Smooth muscle cell (in vitro differentiated cells): ENCODE measurements around the gene SLC16A10. TPM values are rescaled to one million over a fixed set of nuclear protein-coding genes. Genes with fewer than 3 reads are reported as not detected.
"Not testable (repeated sequence)": the region's sequence is repeated elsewhere in the genome, so short reads cannot be mapped to it uniquely, and the experiment has no call there.

ENCODE experiments used
- DNase-seq: peaks from one replicate; lab custom pipeline; 2025; ENCODE audit not compliant: unreplicated experiment; lab: John Stamatoyannopoulos, UW
- H2AFZ ChIP-seq: fragments of 200-600 bp; sonication (generic); 2 replicates; pipeline ENCODE4 v1.6.0; 2016; ENCODE audit warnings: antibody characterized with exemption, low read depth, mild to moderate bottlenecking
- H3F3A ChIP-seq: fragments of 200-600 bp; sonication (generic); 2 replicates; pipeline ENCODE4 v1.6.0; 2017; ENCODE audit warnings: antibody characterized with exemption, low read depth
- H3K27ac ChIP-seq: fragments of 200-600 bp; sonication (generic); 2 replicates; pipeline ENCODE4 v1.5.1; 2016; ENCODE audit warnings: low read depth, mild to moderate bottlenecking
- H3K27me3 ChIP-seq: fragments of 200-600 bp; sonication (generic); 2 replicates; pipeline ENCODE4 v1.6.1; 2016; ENCODE audit warnings: low read depth, mild to moderate bottlenecking
- H3K36me3 ChIP-seq: fragments of 200-600 bp; sonication (generic); 2 replicates; pipeline ENCODE4 v1.5.1; 2016; ENCODE audit warnings: low read depth
- H3K4me1 ChIP-seq: fragments of 200-600 bp; sonication (generic); 2 replicates; pipeline ENCODE4 v1.5.1; 2016; ENCODE audit warnings: low read depth
- H3K4me2 ChIP-seq: fragments of 200-600 bp; sonication (generic); 2 replicates; pipeline ENCODE4 v1.6.0; 2016; ENCODE audit warnings: mild to moderate bottlenecking
- H3K4me3 ChIP-seq: fragments of 200-600 bp; sonication (generic); 2 replicates; pipeline ENCODE4 v1.5.1; 2016; ENCODE audit warnings: mild to moderate bottlenecking
- H3K79me2 ChIP-seq: fragments of 200-600 bp; sonication (generic); 2 replicates; pipeline ENCODE4 v1.6.0; 2016; ENCODE audit warnings: low read depth, mild to moderate bottlenecking
- H3K9ac ChIP-seq: fragments of 200-600 bp; sonication (generic); 2 replicates; pipeline ENCODE4 v1.6.0; 2016; ENCODE audit warnings: low read depth
- H3K9me3 ChIP-seq: fragments of 200-600 bp; sonication (generic); replicated peaks from 2 replicates; pipeline ENCODE4 v1.5.1; 2016; ENCODE audit warnings: low read depth
- H4K20me1 ChIP-seq: fragments of 200-600 bp; sonication (generic); 2 replicates; pipeline ENCODE4 v1.6.0; 2016; ENCODE audit warnings: low read depth
- WGBS: methylation state at CpG from one replicate; pipeline ENCODE4 v1.1.7; 2016; ENCODE audit warnings: low lambda C conversion rate; 5-methylcytosine and 5-hydroxymethylcytosine counted together
- polyA plus RNA-seq: library from polyadenylated mRNA; unstranded; fragments of >200 nt; fragmentation: Nextera tagmentation; extraction: Ambion mirVana; gene quantifications from 2 replicates; pipeline ENCODE4 v1.2.1, GENCODE V29; 2016
- total RNA-seq: library from RNA; depleted of rRNA; stranded (reverse); fragments of >200 nt; gene quantifications from 2 replicates; pipeline ENCODE4 v1.2.3, GENCODE V29; 2014
- TF ChIP-seq, protein P1 (sequence below): fragments of 200-600 bp; sonication (generic); IDR thresholded peaks from 2 replicates; pipeline ENCODE4 v1.5.1; 2017; ENCODE audit warnings: borderline replicate concordance, mild to moderate bottlenecking, antibody characterized with exemption; ENCODE audit not compliant: insufficient read depth, poor library complexity, severe bottlenecking

SLC16A10 gene
- total and polyA plus RNA-seq, 2 experiments from 2014 or later: 0.87 to 1.4 TPM

DNA sequence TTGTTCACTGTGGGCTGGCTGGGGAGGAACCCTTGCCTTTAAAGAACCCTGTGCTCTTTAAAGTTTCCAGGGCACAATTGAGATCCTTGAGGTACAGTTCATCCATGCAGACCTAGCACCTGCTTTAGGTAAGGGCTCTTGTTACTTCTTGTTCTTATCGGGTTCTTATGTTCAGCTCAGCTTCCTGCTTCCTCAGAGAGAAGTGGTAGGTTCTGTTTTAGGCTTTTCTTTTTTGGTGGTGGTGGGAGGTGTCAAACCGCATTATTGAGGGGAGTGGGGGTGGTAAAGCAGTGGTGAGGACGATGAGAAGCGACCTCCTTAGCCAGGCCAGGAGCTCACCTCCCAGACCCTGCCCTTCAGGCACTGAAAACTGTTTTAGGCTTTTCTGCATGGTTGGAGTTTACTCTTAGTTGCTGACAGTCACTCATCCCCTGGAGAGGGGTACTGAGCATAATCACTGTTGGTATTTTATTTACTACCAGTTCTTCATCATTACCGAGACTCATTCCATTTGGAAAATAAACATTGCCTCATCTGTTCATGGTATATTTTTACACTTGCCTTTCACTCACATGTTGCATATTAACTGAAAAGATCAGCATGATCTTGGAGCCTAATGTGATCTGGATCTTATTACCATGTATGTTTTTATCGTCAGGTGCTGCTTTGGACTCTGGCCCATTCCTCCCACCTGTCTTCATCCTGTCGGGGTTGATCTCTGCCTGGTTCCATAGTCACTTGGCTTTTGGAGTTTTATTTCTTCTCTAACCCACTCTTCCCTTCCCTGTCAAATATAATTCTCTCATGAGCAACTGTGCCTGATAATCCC is 35.4 kb downstream of the SLC16A10 start:
- no peak overlapping the region for H3K4me3 ChIP-seq
- no peak overlapping the region for H3K4me2 ChIP-seq
- H3K79me2 ChIP-seq: no peaks in the 10 kb centered on the region
- no peaks in the 10 kb centered on the region for H4K20me1 ChIP-seq
- 92% methylated on average over 7 of the region's 7 CpGs for WGBS
- TF ChIP-seq, protein P1, sequence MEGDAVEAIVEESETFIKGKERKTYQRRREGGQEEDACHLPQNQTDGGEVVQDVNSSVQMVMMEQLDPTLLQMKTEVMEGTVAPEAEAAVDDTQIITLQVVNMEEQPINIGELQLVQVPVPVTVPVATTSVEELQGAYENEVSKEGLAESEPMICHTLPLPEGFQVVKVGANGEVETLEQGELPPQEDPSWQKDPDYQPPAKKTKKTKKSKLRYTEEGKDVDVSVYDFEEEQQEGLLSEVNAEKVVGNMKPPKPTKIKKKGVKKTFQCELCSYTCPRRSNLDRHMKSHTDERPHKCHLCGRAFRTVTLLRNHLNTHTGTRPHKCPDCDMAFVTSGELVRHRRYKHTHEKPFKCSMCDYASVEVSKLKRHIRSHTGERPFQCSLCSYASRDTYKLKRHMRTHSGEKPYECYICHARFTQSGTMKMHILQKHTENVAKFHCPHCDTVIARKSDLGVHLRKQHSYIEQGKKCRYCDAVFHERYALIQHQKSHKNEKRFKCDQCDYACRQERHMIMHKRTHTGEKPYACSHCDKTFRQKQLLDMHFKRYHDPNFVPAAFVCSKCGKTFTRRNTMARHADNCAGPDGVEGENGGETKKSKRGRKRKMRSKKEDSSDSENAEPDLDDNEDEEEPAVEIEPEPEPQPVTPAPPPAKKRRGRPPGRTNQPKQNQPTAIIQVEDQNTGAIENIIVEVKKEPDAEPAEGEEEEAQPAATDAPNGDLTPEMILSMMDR: no peak
- DNase-seq: no peak
- no peak overlapping the region for H2AFZ ChIP-seq
- H3K9ac ChIP-seq: no peak overlapping the region
- H3K27ac ChIP-seq: no peak overlapping the region
- no peaks in the 10 kb centered on the region for H3K36me3 ChIP-seq
- H3K4me1 ChIP-seq: no peaks in the 10 kb centered on the region
- no peaks in the 10 kb centered on the region for H3K9me3 ChIP-seq
- no peaks in the 10 kb centered on the region for H3K27me3 ChIP-seq
- no peaks in the 10 kb centered on the region for H3F3A ChIP-seq

DNA sequence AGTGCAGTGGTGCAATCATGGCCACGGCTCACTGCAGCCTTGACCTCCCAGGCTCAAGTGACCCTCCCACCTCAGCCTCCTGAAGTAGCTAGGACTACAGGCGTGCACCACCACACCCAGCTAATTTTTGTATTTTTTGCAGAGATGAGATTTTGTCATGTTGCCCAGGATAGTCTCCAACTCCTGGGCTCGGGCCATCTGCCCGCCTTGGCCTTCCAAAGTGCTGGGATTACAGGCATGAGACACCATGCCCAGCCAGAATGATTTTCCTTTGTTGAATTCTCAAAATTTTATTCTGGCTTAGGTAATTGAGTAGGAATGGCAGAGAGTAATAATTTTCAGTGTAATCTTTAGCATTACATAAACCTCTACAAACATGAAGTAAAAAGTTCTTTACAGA is 37.1 kb downstream of the SLC16A10 start:
- Histone ChIP-seq H3K36me3 (no peaks in the 10 kb centered on the region), H3F3A (no peaks in the 10 kb centered on the region), H2AFZ (no peak overlapping the region), H3K4me1 (no peaks in the 10 kb centered on the region), H3K9ac (no peak overlapping the region), H3K4me3 (no peak overlapping the region), H3K9me3 (no peaks in the 10 kb centered on the region), H4K20me1 (no peaks in the 10 kb centered on the region), H3K79me2 (no peaks in the 10 kb centered on the region), H3K27me3 (no peaks in the 10 kb centered on the region), H3K27ac (no peak overlapping the region), H3K4me2 (no peak overlapping the region)
- TF ChIP-seq, protein P1: no peak
- 92% methylated on average over 4 of the region's 4 CpGs for WGBS
- DNase-seq: no peak

DNA sequence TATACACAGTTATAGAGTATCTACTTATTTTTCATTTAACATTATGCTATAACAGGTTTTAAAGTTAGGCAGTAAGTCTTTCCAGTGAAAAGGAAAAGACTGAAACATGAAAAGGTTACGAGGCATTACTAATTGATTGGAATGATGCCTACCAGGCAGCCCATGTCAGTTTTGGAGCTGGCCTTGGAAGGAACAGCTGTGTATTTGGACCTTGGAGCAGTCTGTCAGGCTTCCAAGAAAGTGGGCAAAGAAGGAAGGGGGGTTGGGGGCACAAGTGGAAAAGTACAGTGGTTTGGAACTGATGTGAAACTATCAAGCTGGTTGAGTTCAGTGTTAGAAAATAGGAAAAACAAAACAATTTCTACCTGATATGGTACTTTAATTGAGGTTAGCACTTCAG is 41.7 kb downstream of the SLC16A10 start:
- no peaks in the 10 kb centered on the region for H3F3A ChIP-seq
- H2AFZ ChIP-seq: no peak overlapping the region
- WGBS: 98% methylated on average over 1 of the region's 1 CpG
- no peaks in the 10 kb centered on the region for H3K27me3 ChIP-seq
- TF ChIP-seq, protein P1: no peak
- H3K9ac ChIP-seq: no peak overlapping the region
- no peak overlapping the region for H3K27ac ChIP-seq
- no peaks in the 10 kb centered on the region for H3K36me3 ChIP-seq
- DNase-seq: no peak
- H3K79me2 ChIP-seq: no peaks in the 10 kb centered on the region
- H3K4me3 ChIP-seq: no peak overlapping the region
- no peaks in the 10 kb centered on the region for H4K20me1 ChIP-seq
- H3K9me3 ChIP-seq: no peaks in the 10 kb centered on the region
- no peaks in the 10 kb centered on the region for H3K4me1 ChIP-seq
- H3K4me2 ChIP-seq: no peak overlapping the region

DNA sequence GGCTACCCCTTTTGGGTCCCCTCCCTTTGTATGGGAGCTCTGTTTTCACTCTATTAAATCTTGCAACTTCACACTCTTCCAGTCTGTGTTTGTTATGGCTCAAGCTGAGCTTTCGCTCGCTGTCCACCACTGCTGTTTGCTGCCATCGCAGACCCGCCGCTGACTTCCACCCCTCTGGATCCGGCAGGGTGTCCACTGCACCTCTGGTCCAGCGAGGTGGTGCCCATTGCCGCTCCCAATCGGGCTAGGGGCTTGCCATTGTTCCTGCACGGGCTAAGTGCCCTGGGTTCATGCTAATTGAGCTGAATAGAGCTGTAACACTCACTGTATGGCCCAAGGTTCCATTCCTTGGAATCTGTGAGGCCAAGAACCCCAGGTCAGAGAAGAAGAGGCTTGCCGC is 43.7 kb downstream of the SLC16A10 start:
- H3K36me3 ChIP-seq, H3K9ac ChIP-seq, H3K27me3 ChIP-seq, H2AFZ ChIP-seq, H3K4me2 ChIP-seq, H3K27ac ChIP-seq, H3K9me3 ChIP-seq, H4K20me1 ChIP-seq, H3K4me1 ChIP-seq, H3K79me2 ChIP-seq, DNase-seq, H3F3A ChIP-seq, H3K4me3 ChIP-seq: not testable (repeated sequence)
- WGBS: 93% methylated on average over 11 of the region's 11 CpGs

DNA sequence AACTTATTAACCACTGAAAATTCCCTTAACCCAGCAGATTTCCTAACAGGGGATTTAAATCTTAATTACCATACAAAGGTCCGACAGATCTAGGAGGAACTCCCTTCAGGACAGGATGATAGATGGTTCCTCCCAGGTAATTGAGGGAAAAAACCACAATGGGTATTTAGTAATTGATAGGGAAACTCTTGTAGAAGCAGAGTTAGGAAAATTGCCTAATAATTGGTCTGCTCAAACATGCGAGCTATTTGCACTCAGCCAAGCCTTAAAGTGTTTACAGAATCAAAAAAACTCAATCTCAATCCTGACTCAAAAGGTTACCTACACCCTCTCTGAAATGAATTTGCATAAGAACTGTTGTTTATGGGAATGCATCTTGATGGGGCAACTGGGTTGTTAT is 45.4 kb downstream of the SLC16A10 start:
- not testable (repeated sequence) for H3K36me3 ChIP-seq, H3K27ac ChIP-seq, H3F3A ChIP-seq, H3K4me1 ChIP-seq, H3K4me3 ChIP-seq, H3K27me3 ChIP-seq, H3K9me3 ChIP-seq, H3K4me2 ChIP-seq, DNase-seq, H3K79me2 ChIP-seq, H2AFZ ChIP-seq, H4K20me1 ChIP-seq, H3K9ac ChIP-seq
- 73% methylated on average over 2 of the region's 2 CpGs for WGBS

DNA sequence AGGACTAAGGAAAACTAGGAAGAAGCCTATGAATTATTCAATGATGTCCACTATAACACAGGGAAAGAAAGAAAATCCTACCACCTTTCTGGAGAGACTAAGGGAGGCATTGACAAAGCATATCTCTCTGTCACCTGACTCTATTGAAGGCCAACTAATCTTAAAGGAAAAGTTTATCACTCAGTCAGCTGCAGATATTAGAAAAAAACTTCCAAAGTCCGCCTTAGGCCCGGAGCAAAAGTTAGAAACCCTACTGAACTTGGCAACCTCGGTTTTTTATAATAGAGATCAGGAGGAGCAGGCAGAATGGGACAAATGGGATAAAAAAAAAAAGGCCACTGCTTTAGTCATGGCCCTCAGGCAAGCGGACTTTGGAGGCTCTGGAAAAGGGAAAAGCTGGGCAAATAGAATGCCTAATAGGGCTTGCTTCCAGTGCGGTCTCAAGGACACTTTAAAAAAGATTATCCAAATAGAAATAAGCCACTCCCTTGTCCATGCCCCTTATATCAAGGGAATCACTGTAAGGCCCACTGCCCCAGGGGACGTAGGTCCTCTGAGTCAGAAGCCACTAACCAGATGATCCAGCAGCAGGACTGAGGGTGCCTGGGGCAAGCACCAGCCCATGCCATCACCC is 47.0 kb downstream of the SLC16A10 start:
- not testable (repeated sequence) for H3K27ac ChIP-seq, H2AFZ ChIP-seq, H4K20me1 ChIP-seq, H3K4me3 ChIP-seq, H3K4me2 ChIP-seq, H3K9ac ChIP-seq, H3K27me3 ChIP-seq, H3K36me3 ChIP-seq, H3K4me1 ChIP-seq, H3K9me3 ChIP-seq, DNase-seq, H3K79me2 ChIP-seq, H3F3A ChIP-seq
- 89% methylated on average over 6 of the region's 6 CpGs for WGBS
